SK-N-SH treated with all-trans-retinoic acid at 6 μM for 48 hours (cell line): Measurements from ENCODE around the gene PALD1.

Source experiments
- ARNTL ChIP-seq: fragments of 450-650 bp; formaldehyde crosslinking; IDR thresholded peaks from 2 replicates; pipeline ENCODE4 v1.5.0; 2020; ENCODE audit warnings: low read depth, mild to moderate bottlenecking, moderate library complexity, borderline replicate concordance
- CREB5 ChIP-seq: fragments of 250-450 bp; sonication (Bioruptor Pico); IDR thresholded peaks from 2 replicates; pipeline ENCODE4 v1.5.1; 2020; ENCODE audit warnings: low read depth, mild to moderate bottlenecking, moderate library complexity
- CSDC2 ChIP-seq: fragments of 250-450 bp; sonication (Bioruptor Pico); IDR thresholded peaks from 2 replicates; pipeline ENCODE4 v1.5.0; 2020; ENCODE audit warnings: mild to moderate bottlenecking, moderate library complexity
- CSRNP3 ChIP-seq: fragments of 250-450 bp; sonication (Bioruptor Pico); IDR thresholded peaks from 2 replicates; pipeline ENCODE4 v1.5.1; 2021; ENCODE audit warnings: mild to moderate bottlenecking, moderate library complexity
- GLIS3 ChIP-seq: fragments of 250-450 bp; sonication (Bioruptor Pico); IDR thresholded peaks from 2 replicates; pipeline ENCODE4 v1.5.0; 2020; ENCODE audit warnings: mild to moderate bottlenecking, moderate library complexity
- POU6F1 ChIP-seq: fragments of 250-450 bp; sonication (Bioruptor Pico); IDR thresholded peaks from 2 replicates; pipeline ENCODE4 v1.8.0; 2021; ENCODE audit warnings: low read depth, mild to moderate bottlenecking, moderate library complexity, borderline replicate concordance
- RARB ChIP-seq: fragments of 250-450 bp; sonication (Bioruptor Pico); IDR thresholded peaks from 2 replicates; pipeline ENCODE4 v1.8.0; 2021; ENCODE audit warnings: mild to moderate bottlenecking, moderate library complexity
- SNAI2 ChIP-seq: fragments of 250-450 bp; sonication (Bioruptor Pico); IDR thresholded peaks from 2 replicates; pipeline ENCODE4 v1.5.0; 2020; ENCODE audit warnings: mild to moderate bottlenecking, moderate library complexity
- TOX ChIP-seq: fragments of 250-450 bp; sonication (Bioruptor Pico); IDR thresholded peaks from 2 replicates; pipeline ENCODE4 v1.8.0; 2021; ENCODE audit warnings: mild to moderate bottlenecking, moderate library complexity, borderline replicate concordance
- ZFP3 ChIP-seq: fragments of 250-450 bp; sonication (Bioruptor Pico); IDR thresholded peaks from 2 replicates; pipeline ENCODE4 v1.5.0; 2020; ENCODE audit warnings: mild to moderate bottlenecking, moderate library complexity
- ZFP30 ChIP-seq: fragments of 450-650 bp; formaldehyde crosslinking; IDR thresholded peaks from 2 replicates; pipeline ENCODE4 v1.5.0; 2022; ENCODE audit warnings: mild to moderate bottlenecking, moderate library complexity
- ZNF565 ChIP-seq: fragments of 450-650 bp; formaldehyde crosslinking; conservative IDR thresholded peaks from 2 replicates; pipeline ENCODE4 v1.5.0; 2020; ENCODE audit warnings: low read depth, mild to moderate bottlenecking, moderate library complexity
- ZNF8 ChIP-seq: fragments of 450-650 bp; formaldehyde crosslinking; IDR thresholded peaks from 2 replicates; pipeline ENCODE4 v1.5.0; 2020; ENCODE audit warnings: mild to moderate bottlenecking, moderate library complexity
- TF ChIP-seq, protein P1 (sequence below): fragments of 250-450 bp; sonication (Bioruptor Pico); IDR thresholded peaks from 2 replicates; pipeline ENCODE4 v1.8.0; 2020; ENCODE audit warnings: mild to moderate bottlenecking, moderate library complexity, borderline replicate concordance

DNA sequence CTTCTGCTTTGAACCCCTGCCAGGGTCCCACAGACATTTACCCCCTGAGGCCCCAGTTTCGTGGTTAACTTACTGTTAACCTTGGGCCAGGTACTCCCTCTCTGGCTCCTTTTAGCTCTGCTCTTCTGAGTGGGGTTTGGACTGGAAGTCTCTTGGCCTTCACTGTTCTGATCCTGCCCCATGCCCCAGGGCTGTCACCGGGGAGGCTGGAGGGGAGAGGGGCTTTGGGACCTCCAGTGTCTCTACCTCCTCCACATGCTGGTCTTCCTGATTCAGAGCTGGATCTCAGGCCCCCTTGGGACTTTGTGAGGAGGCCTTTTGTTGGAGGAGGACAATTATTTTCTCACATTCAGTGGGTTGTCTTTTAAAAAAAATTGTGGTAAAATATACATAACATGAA is 12.7 kb upstream of the PALD1 start:
- TF ChIP-seq RARB (CRISPR knock-in tag) (no peak), ZNF565 (no peak), POU6F1 (CRISPR knock-in tag) (no peak), ZFP30 (no peak), CREB5 (CRISPR knock-in tag) (no peak), ARNTL (CRISPR knock-in tag) (no peak), ZFP3 (no peak), SNAI2 (CRISPR knock-in tag) (no peak), CSDC2 (CRISPR knock-in tag) (no peak), CSRNP3 (CRISPR knock-in tag) (no peak), GLIS3 (CRISPR knock-in tag) (no peak), TOX (CRISPR knock-in tag) (no peak), ZNF8 (CRISPR knock-in tag) (no peak)
- TF ChIP-seq, protein P1, sequence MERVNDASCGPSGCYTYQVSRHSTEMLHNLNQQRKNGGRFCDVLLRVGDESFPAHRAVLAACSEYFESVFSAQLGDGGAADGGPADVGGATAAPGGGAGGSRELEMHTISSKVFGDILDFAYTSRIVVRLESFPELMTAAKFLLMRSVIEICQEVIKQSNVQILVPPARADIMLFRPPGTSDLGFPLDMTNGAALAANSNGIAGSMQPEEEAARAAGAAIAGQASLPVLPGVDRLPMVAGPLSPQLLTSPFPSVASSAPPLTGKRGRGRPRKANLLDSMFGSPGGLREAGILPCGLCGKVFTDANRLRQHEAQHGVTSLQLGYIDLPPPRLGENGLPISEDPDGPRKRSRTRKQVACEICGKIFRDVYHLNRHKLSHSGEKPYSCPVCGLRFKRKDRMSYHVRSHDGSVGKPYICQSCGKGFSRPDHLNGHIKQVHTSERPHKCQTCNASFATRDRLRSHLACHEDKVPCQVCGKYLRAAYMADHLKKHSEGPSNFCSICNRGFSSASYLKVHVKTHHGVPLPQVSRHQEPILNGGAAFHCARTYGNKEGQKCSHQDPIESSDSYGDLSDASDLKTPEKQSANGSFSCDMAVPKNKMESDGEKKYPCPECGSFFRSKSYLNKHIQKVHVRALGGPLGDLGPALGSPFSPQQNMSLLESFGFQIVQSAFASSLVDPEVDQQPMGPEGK (CRISPR knock-in tag) = no peak
